Heart left ventricle (tissue), 13 donors: ENCODE measurements around the gene SRGAP2B.
"Not testable (repeated sequence)": the region's sequence is repeated elsewhere in the genome, so short reads cannot be mapped to it uniquely, and the experiment has no call there.

Experiments
- CTCF ChIP-seq, 12 donors: fragments of 200-600 bp; sonication (generic) in 4 of 12; IDR thresholded peaks; one replicate each; pipeline versions ENCODE4 v1.5.0 to v1.8.0; 2018 to 2022; ENCODE audit warnings: antibody characterized with exemption in 12 of 12, mild to moderate bottlenecking in 5 of 12
- POLR2A ChIP-seq, 2 donors: fragments of 450-650 bp; IDR thresholded peaks; one replicate each; pipeline ENCODE4 v1.6.1; 2017; ENCODE audit warnings: antibody characterized with exemption in 2 of 2, mild to moderate bottlenecking in 2 of 2, moderate library complexity in 2 of 2
- donor health status: ischemic (EF 13 %, LVEDD 7.1; RV severe dilation, severe dysfunction).
- donor health status: DM: no; HTN: yes; CAD: no.
- donor health status: DM: no; HTN: no; CAD: no.
- donor health status: ischemic (EF 25% LVEDD 6.9; RV normal size, moderate dysfunction).
- donor health status: ischemic (EF 25% LVEDD 5.7; RV mildly dilated, moderate dysfunction).
- donor health status: ischemic (EF 35%, LVEDD 5.7; RV mildly dilated, moderate dysfunction).
- donor health status: nonischemic (EF 11% LVEDD 7.7; RV severe dilation, severe dysfunction).
- donor health status: DM: yes; HTN: yes; CAD: no.
- donor health status: PGD.
- donor health status: ischemic (EF 29% LVEDD 5.4; RV normal size, mild dysfunction).
- donor health status: nonischemic (EF 23%, LVEDD 6.1; RV moderate dilation, normal function).

- not testable (repeated sequence) for TF ChIP-seq POLR2A, CTCF (IDR thresholded peaks at IDR 0.05)
These were observed 79.2 kb downstream of the SRGAP2B start for GRCh38 chr1:145015744-145016491.
